ENCODE results near the gene DDR1.
A peak's percentile ranks its signal among the peaks of the same experiment; 100 is the strongest.

The DDR1 gene

DNA sequence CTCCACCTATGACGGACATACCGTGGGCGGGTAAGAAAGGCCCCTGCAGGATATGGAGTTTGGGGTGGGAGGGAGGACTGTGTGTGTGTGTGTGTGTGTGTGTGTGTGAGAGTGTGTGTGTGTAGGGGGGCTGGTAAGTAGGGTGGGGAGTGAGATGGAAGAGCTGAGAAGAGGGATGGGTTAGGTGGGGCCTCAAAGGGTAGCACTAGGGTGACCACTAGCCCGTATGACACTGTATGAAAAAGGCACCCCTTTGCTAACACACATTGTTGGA lies 7.1 kb downstream of the DDR1 start:
- no peak for DNase-seq
- no peaks in the 10 kb centered on the region for H3K27me3 ChIP-seq
- peaks cover 0 to 35% (median 8%) of the 10 kb centered on the region in 4 donors for H3K4me1 ChIP-seq
- no peak overlapping the region for H3K4me3 ChIP-seq
- H3K36me3 ChIP-seq, result peaks cover 32 to 79% (median 70%) of the 10 kb centered on the region in 3 donors
- intact Hi-C loops (cut with DNase I; ENCODE audit: low total_unique reads), result no loop called here
- no peak overlapping the region for H3K27ac ChIP-seq
- TF ChIP-seq, protein P1, sequence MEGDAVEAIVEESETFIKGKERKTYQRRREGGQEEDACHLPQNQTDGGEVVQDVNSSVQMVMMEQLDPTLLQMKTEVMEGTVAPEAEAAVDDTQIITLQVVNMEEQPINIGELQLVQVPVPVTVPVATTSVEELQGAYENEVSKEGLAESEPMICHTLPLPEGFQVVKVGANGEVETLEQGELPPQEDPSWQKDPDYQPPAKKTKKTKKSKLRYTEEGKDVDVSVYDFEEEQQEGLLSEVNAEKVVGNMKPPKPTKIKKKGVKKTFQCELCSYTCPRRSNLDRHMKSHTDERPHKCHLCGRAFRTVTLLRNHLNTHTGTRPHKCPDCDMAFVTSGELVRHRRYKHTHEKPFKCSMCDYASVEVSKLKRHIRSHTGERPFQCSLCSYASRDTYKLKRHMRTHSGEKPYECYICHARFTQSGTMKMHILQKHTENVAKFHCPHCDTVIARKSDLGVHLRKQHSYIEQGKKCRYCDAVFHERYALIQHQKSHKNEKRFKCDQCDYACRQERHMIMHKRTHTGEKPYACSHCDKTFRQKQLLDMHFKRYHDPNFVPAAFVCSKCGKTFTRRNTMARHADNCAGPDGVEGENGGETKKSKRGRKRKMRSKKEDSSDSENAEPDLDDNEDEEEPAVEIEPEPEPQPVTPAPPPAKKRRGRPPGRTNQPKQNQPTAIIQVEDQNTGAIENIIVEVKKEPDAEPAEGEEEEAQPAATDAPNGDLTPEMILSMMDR (IDR thresholded peaks at IDR 0.05), result no peak
- H3K9me3 ChIP-seq, result no peaks in the 10 kb centered on the region

DNA sequence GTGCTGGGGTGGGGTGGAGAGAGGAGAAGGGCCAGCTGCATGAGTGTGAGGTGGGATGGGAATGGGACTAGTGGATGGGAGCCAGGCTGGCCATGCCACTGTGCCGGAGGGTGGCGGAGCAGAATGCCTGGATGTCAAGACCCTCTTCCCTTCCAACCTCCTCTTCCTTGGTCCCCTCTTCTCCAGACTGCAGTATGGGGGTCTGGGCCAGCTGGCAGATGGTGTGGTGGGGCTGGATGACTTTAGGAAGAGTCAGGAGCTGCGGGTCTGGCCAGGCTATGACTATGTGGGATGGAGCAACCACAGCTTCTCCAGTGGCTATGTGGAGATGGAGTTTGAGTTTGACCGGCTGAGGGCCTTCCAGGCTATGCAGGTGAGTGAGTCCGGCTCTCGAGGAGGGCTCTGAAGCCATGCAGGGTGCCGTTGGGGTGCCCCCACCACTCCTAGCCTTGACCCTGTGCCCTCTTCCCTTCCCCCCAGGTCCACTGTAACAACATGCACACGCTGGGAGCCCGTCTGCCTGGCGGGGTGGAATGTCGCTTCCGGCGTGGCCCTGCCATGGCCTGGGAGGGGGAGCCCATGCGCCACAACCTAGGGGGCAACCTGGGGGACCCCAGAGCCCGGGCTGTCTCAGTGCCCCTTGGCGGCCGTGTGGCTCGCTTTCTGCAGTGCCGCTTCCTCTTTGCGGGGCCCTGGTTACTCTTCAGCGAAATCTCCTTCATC lies 7.7 kb downstream of the DDR1 start:
- Histone ChIP-seq H3K4me3 (no peak overlapping the region), H3K4me1 (peaks cover 0 to 29% (median 4%) of the 10 kb centered on the region in 4 donors), H3K27me3 (no peaks in the 10 kb centered on the region), H3K9me3 (no peaks in the 10 kb centered on the region), H3K27ac (no peak overlapping the region), H3K36me3 (peaks cover 32 to 85% (median 76%) of the 10 kb centered on the region in 3 donors)
- intact Hi-C loops (cut with DNase I; ENCODE audit: low total_unique reads), result no loop called here
- DNase-seq, result peak in 1 of 2 donors; percentile 51
- TF ChIP-seq, protein P1 (IDR thresholded peaks at IDR 0.05), result no peak

DNA sequence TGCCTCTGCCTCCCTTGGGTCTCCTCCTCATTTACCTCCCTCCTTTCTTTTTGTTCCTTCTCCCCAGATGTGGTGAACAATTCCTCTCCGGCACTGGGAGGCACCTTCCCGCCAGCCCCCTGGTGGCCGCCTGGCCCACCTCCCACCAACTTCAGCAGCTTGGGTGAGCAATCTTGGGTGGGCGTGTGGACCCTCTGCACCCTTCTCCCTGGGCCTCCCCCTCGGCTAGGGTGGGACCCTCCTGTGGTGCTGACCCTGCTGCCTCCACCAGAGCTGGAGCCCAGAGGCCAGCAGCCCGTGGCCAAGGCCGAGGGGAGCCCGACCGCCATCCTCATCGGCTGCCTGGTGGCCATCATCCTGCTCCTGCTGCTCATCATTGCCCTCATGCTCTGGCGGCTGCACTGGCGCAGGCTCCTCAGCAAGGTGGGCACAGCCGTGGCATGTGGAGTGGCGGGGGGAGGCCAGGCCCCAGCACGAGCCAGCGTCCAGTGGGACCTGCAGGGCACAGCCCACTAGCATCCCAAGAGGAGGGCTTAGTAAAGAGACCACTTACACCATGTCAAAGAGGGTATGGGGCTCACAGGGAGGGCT lies 8.8 kb downstream of the DDR1 start:
- Histone ChIP-seq H3K27ac (no peak overlapping the region), H3K27me3 (no peaks in the 10 kb centered on the region), H3K4me1 (peaks cover 0 to 24% (median 3%) of the 10 kb centered on the region in 4 donors), H3K36me3 (peaks cover 41 to 96% (median 87%) of the 10 kb centered on the region in 3 donors), H3K9me3 (no peaks in the 10 kb centered on the region), H3K4me3 (no peak overlapping the region)
- intact Hi-C loops (cut with DNase I; ENCODE audit: low total_unique reads), result no loop called here
- DNase-seq, result no peak
- TF ChIP-seq, protein P1 (IDR thresholded peaks at IDR 0.05), result no peak

DNA sequence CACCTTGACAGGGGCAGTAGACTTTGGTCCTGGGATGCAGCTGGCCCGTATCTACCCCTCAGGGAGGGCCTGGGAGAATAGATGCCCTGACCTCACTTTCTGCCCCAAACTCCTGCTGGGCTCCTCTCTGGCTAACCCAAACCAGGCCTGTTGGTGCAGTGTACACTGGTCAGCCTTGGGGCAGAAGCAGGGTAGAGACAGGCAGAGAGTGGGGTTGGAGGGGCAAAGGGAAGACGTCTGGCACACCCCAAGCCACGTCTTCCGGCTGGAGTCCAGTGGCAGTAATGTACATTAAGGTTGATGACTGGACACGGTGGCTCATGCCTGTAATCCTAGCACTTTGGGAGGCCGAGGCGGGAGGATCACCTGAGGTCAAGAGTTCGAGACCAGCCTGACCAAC lies 9.3 kb downstream of the DDR1 start:
- TF ChIP-seq, protein P1 (IDR thresholded peaks at IDR 0.05), result no peak
- no peaks in the 10 kb centered on the region for H3K27me3 ChIP-seq
- no peak for DNase-seq
- no peak overlapping the region for H3K27ac ChIP-seq
- peaks cover 0 to 19% (median 1%) of the 10 kb centered on the region in 4 donors for H3K4me1 ChIP-seq
- H3K9me3 ChIP-seq, result no peaks in the 10 kb centered on the region
- intact Hi-C loops (cut with DNase I; ENCODE audit: low total_unique reads), result no loop called here
- no peak overlapping the region for H3K4me3 ChIP-seq
- H3K36me3 ChIP-seq, result peaks cover 47 to 100% (median 91%) of the 10 kb centered on the region in 3 donors

GRCh38 chr6:30894381-30894780 lies 10.1 kb downstream of the DDR1 start:
- Histone ChIP-seq H3K4me3 (no peak overlapping the region), H3K27ac (no peak overlapping the region), H3K4me1 (peaks cover 0 to 12% (median 0%) of the 10 kb centered on the region in 4 donors), H3K36me3 (peaks cover 49 to 100% (median 91%) of the 10 kb centered on the region in 3 donors), H3K27me3 (no peaks in the 10 kb centered on the region), H3K9me3 (no peaks in the 10 kb centered on the region)
- intact Hi-C loops (cut with DNase I; ENCODE audit: low total_unique reads), result no loop called here
- TF ChIP-seq, protein P1 (IDR thresholded peaks at IDR 0.05), result no peak
- DNase-seq, result no peak

Data from tibial artery (tissue), 4 donors.